HCT116 (cell line): Measurements from ENCODE around the gene ZDHHC14.

Source experiments
- EZH2 ChIP-seq: fragments of 200-600 bp; sonication (generic); IDR thresholded peaks from 2 replicates; pipeline ENCODE4 v1.6.1; 2017; ENCODE audit warnings: antibody characterized with exemption, mixed run types
- EZH2phosphoT487 ChIP-seq: fragments of 200-600 bp; IDR thresholded peaks from 2 replicates; pipeline ENCODE4 v1.6.1; 2018; ENCODE audit warnings: antibody characterized with exemption, borderline replicate concordance
- FOSL1 ChIP-seq: IDR thresholded peaks from 2 replicates; pipeline ENCODE4 v1.6.1; 2012; ENCODE audit warnings: low read depth
- JUND ChIP-seq: IDR thresholded peaks from 2 replicates; pipeline ENCODE4 v1.6.1; 2012
- POLR2A ChIP-seq: IDR thresholded peaks from 2 replicates; pipeline ENCODE4 v1.7.0; 2011; ENCODE audit warnings: borderline replicate concordance; ENCODE audit not compliant: insufficient read depth, insufficient read length; ENCODE audit errors: extremely low read depth
- POLR2AphosphoS5 ChIP-seq: IDR thresholded peaks from 2 replicates; pipeline ENCODE4 v1.6.1; 2011; ENCODE audit warnings: mild to moderate bottlenecking, low read depth, low read length, moderate library complexity
- RAD21 ChIP-seq: IDR thresholded peaks from 2 replicates; pipeline ENCODE4 v1.6.1; 2012; ENCODE audit warnings: low read depth, mild to moderate bottlenecking
- TCF7L2 ChIP-seq: IDR thresholded peaks from 2 replicates; pipeline ENCODE4 v1.7.0; 2011; ENCODE audit warnings: borderline replicate concordance, inconsistent platforms; ENCODE audit not compliant: insufficient read depth, insufficient read length; ENCODE audit errors: extremely low read depth
- ZFX ChIP-seq: fragments of 450-650 bp; IDR thresholded peaks from 2 replicates; pipeline ENCODE4 v1.6.1; 2017
- ZNF274 ChIP-seq: fragments of 200-500 bp; sonication (Bioruptor generic); IDR thresholded peaks from 2 replicates; pipeline ENCODE4 v1.6.1; 2014; ENCODE audit warnings: mild to moderate bottlenecking, low read depth, low read length, inconsistent platforms
- TF ChIP-seq, protein P1 (sequence below), 3 experiments: fragments of 200-600 bp in 1 of 3; sonication (generic) in 1 of 3; IDR thresholded peaks in 2 of 3; conservative IDR thresholded peaks in 1 of 3; 2 replicates each; pipeline ENCODE4 v1.5.1; 2012 to 2017; ENCODE audit warnings: low read depth in 2 of 3, low read length in 2 of 3, antibody characterized with exemption in 1 of 3, borderline replicate concordance in 1 of 3, control low read depth in 1 of 3, mild to moderate bottlenecking in 1 of 3, mixed read lengths in 1 of 3, mixed run types in 1 of 3, moderate library complexity in 1 of 3; ENCODE audit not compliant: insufficient read depth in 1 of 3
- TF ChIP-seq, protein P2 (sequence below): IDR thresholded peaks from 2 replicates; pipeline ENCODE4 v1.6.1; 2011; ENCODE audit warnings: mild to moderate bottlenecking, low read length, moderate library complexity; ENCODE audit not compliant: insufficient replicate concordance; ENCODE audit errors: extremely low read depth
- TF ChIP-seq, protein P3 (sequence below): IDR thresholded peaks from 2 replicates; pipeline ENCODE4 v1.6.1; 2012; ENCODE audit warnings: low read depth
- TF ChIP-seq, protein P4 (sequence below): IDR thresholded peaks from 2 replicates; pipeline ENCODE4 v1.6.1; 2012

DNA sequence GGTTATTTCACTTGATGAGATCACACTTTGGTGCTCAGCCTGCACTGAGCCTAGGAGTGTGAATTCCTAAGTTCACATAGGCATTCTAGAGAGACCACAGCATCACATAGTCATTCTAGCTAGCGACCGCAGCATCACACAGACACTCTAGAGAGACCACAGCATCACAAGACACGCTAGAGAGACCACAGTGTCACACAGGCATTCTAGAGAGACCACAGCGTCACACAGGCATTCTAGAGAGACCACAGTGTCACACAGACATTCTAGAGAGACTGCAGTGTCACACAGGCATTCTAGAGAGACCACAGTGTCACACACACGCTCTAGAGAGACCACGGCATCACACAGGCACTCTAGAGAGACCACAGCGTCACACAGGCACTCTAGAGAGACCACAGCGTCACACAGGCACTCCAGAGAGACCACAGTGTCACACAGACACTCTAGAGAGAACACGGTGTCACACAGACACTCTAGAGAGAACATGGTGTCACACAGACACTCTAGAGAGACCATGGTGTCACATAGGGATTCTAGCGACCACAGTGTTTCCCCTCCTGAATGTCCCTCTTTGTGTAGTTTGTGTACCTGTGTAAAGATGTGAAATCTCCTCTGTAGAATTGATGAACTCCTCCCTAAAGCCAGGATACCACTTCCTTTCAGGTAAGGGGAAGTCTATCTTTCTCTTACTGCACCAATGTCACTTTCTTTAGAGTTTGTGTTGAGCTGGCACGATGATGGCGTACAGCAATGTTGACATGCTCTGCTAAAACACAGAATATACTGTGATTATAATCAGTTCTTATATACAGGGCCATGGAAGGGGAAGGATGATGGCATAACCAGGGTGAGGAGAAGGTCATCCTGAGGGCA lies 169.4 kb downstream of the ZDHHC14 start:
- TF ChIP-seq ZFX: no peak
- TF ChIP-seq EZH2: no peak
- TF ChIP-seq, protein P1, sequence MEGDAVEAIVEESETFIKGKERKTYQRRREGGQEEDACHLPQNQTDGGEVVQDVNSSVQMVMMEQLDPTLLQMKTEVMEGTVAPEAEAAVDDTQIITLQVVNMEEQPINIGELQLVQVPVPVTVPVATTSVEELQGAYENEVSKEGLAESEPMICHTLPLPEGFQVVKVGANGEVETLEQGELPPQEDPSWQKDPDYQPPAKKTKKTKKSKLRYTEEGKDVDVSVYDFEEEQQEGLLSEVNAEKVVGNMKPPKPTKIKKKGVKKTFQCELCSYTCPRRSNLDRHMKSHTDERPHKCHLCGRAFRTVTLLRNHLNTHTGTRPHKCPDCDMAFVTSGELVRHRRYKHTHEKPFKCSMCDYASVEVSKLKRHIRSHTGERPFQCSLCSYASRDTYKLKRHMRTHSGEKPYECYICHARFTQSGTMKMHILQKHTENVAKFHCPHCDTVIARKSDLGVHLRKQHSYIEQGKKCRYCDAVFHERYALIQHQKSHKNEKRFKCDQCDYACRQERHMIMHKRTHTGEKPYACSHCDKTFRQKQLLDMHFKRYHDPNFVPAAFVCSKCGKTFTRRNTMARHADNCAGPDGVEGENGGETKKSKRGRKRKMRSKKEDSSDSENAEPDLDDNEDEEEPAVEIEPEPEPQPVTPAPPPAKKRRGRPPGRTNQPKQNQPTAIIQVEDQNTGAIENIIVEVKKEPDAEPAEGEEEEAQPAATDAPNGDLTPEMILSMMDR (IDR thresholded peaks at IDR 0.05 in 2 of 3, conservative IDR thresholded peaks at IDR 0.05 in 1 of 3; ENCODE audit: borderline replicate concordance in 1 of 3, insufficient read depth in 1 of 3, low read depth in 2 of 3, low read length in 2 of 3): no peak
- TF ChIP-seq EZH2phosphoT487: no peak
- TF ChIP-seq JUND: no peak
- no peak for TF ChIP-seq POLR2A
- TF ChIP-seq FOSL1: no peak
- no peak for TF ChIP-seq POLR2AphosphoS5
- no peak for TF ChIP-seq TCF7L2
- TF ChIP-seq, protein P2, sequence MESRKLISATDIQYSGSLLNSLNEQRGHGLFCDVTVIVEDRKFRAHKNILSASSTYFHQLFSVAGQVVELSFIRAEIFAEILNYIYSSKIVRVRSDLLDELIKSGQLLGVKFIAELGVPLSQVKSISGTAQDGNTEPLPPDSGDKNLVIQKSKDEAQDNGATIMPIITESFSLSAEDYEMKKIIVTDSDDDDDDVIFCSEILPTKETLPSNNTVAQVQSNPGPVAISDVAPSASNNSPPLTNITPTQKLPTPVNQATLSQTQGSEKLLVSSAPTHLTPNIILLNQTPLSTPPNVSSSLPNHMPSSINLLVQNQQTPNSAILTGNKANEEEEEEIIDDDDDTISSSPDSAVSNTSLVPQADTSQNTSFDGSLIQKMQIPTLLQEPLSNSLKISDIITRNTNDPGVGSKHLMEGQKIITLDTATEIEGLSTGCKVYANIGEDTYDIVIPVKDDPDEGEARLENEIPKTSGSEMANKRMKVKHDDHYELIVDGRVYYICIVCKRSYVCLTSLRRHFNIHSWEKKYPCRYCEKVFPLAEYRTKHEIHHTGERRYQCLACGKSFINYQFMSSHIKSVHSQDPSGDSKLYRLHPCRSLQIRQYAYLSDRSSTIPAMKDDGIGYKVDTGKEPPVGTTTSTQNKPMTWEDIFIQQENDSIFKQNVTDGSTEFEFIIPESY: no peak
- TF ChIP-seq ZNF274: no peak
- TF ChIP-seq RAD21: no peak
- TF ChIP-seq, protein P3, sequence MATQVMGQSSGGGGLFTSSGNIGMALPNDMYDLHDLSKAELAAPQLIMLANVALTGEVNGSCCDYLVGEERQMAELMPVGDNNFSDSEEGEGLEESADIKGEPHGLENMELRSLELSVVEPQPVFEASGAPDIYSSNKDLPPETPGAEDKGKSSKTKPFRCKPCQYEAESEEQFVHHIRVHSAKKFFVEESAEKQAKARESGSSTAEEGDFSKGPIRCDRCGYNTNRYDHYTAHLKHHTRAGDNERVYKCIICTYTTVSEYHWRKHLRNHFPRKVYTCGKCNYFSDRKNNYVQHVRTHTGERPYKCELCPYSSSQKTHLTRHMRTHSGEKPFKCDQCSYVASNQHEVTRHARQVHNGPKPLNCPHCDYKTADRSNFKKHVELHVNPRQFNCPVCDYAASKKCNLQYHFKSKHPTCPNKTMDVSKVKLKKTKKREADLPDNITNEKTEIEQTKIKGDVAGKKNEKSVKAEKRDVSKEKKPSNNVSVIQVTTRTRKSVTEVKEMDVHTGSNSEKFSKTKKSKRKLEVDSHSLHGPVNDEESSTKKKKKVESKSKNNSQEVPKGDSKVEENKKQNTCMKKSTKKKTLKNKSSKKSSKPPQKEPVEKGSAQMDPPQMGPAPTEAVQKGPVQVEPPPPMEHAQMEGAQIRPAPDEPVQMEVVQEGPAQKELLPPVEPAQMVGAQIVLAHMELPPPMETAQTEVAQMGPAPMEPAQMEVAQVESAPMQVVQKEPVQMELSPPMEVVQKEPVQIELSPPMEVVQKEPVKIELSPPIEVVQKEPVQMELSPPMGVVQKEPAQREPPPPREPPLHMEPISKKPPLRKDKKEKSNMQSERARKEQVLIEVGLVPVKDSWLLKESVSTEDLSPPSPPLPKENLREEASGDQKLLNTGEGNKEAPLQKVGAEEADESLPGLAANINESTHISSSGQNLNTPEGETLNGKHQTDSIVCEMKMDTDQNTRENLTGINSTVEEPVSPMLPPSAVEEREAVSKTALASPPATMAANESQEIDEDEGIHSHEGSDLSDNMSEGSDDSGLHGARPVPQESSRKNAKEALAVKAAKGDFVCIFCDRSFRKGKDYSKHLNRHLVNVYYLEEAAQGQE: no peak
- TF ChIP-seq, protein P4, sequence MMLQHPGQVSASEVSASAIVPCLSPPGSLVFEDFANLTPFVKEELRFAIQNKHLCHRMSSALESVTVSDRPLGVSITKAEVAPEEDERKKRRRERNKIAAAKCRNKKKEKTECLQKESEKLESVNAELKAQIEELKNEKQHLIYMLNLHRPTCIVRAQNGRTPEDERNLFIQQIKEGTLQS: no peak
